ENCODE results near the gene CACNA2D3. TPM values are rescaled to one million over a fixed set of nuclear protein-coding genes. Genes with fewer than 3 reads are reported as not detected.

Gene CACNA2D3
- polyA plus RNA-seq, 5 donors: 1.1 to 2.2 (median 1.6) TPM

- no peak for DNase-seq
Measured at GRCh38 chr3:54999159-54999558, 876.8 kb downstream of the CACNA2D3 start.

GRCh38 chr3:54999811-55000210, 877.5 kb downstream of the CACNA2D3 start:
- no peak for DNase-seq

- peak; percentile 50 to 57 for DNase-seq
Measured at GRCh38 chr3:55000546-55000945, 878.2 kb downstream of the CACNA2D3 start.

GRCh38 chr3:55000953-55001352, 878.6 kb downstream of the CACNA2D3 start:
- no peak for DNase-seq

- DNase-seq: no peak
Measured at GRCh38 chr3:55002416-55002930, 880.1 kb downstream of the CACNA2D3 start.

- no peak for DNase-seq
Measured at GRCh38 chr3:55006244-55006676, 883.9 kb downstream of the CACNA2D3 start.

- DNase-seq: no peak
Measured at GRCh38 chr3:55007971-55008370, 885.6 kb downstream of the CACNA2D3 start.

- DNase-seq: no peak
Measured at GRCh38 chr3:55009372-55009771, 887.0 kb downstream of the CACNA2D3 start.

- DNase-seq: no peak
Measured at GRCh38 chr3:55012091-55012490, 889.7 kb downstream of the CACNA2D3 start.

GRCh38 chr3:55013145-55013925, 891.0 kb downstream of the CACNA2D3 start:
- DNase-seq: no peak

- no peak for DNase-seq
Measured at GRCh38 chr3:55014081-55014480, 891.7 kb downstream of the CACNA2D3 start.

GRCh38 chr3:55014906-55015305, 892.6 kb downstream of the CACNA2D3 start:
- DNase-seq: peak; percentile 76

GRCh38 chr3:55017876-55018275, 895.5 kb downstream of the CACNA2D3 start:
- peak in 1 of 2 donors; percentile 32 for DNase-seq

- DNase-seq: no peak
Measured at GRCh38 chr3:55030938-55031337, 908.6 kb downstream of the CACNA2D3 start.

GRCh38 chr3:55036883-55037577, 914.7 kb downstream of the CACNA2D3 start:
- no peak for DNase-seq

- no peak for DNase-seq
Measured at GRCh38 chr3:55042591-55042990, 920.2 kb downstream of the CACNA2D3 start.

GRCh38 chr3:55044486-55044885, 922.1 kb downstream of the CACNA2D3 start:
- DNase-seq: peak; percentile 54 to 68

- no peak for DNase-seq
Measured at GRCh38 chr3:55059027-55059629, 936.8 kb downstream of the CACNA2D3 start.

- no peak for DNase-seq
Measured at GRCh38 chr3:55060896-55061719, 938.8 kb downstream of the CACNA2D3 start.

- DNase-seq: no peak
Measured at GRCh38 chr3:55061720-55062034, 939.3 kb downstream of the CACNA2D3 start.

GRCh38 chr3:55064164-55064563, 941.8 kb downstream of the CACNA2D3 start:
- no peak for DNase-seq

- DNase-seq: no peak
Measured at GRCh38 chr3:55065331-55065730, 943.0 kb downstream of the CACNA2D3 start.

Measured in right lung (tissue), 5 donors.